Ascending aorta (tissue), 2 donors: Measurements from ENCODE around the gene ARL2BP. TPM values are rescaled to one million over a fixed set of nuclear protein-coding genes. Genes with fewer than 3 reads are reported as not detected.

Experiments used
- DNase-seq, 2 donors: peaks; one replicate each; pipeline ENCODE4 v3.0.0-alpha.2; 2019; ENCODE audit warnings: low spot score in 2 of 2
- H3K27ac ChIP-seq, 2 donors: fragments of 200-600 bp; sonication (generic); one replicate each; pipeline ENCODE4 v1.5.1; 2016 to 2017; ENCODE audit warnings: mild to moderate bottlenecking in 1 of 2
- H3K27me3 ChIP-seq: fragments of 200-600 bp; sonication (generic); one replicate; pipeline ENCODE4 v1.5.1; 2017
- H3K36me3 ChIP-seq, 2 donors: fragments of 200-600 bp; sonication (generic); one replicate each; pipeline ENCODE4 v1.5.1; 2016
- H3K4me1 ChIP-seq, 2 donors: fragments of 200-600 bp; sonication (generic); one replicate each; pipeline ENCODE4 v1.5.1; 2016 to 2017; ENCODE audit warnings: mild to moderate bottlenecking in 1 of 2
- H3K4me3 ChIP-seq, 2 donors: fragments of 200-600 bp; sonication (generic); one replicate each; pipeline ENCODE4 v1.5.1; 2016 to 2017; ENCODE audit warnings: mild to moderate bottlenecking in 1 of 2
- H3K9me3 ChIP-seq, 2 donors: fragments of 200-600 bp; sonication (generic); one replicate each; pipeline ENCODE4 v1.5.1; 2016
- intact Hi-C: fragments of 100-400 bp; cut with DNase I; formaldehyde crosslinking; loops from one replicate; pipeline ENCODE4 v1.15.1; 2023
- total RNA-seq: library from RNA; depleted of rRNA; stranded (reverse); fragments of >200 nt; gene quantifications from one replicate; pipeline ENCODE4 v1.1.0, GENCODE V29; 2016
- TF ChIP-seq, protein P1 (sequence below), 3 experiments: fragments of 200-600 bp in 2 of 3; fragments of 450-650 bp in 1 of 3; sonication (generic) in 2 of 3; IDR thresholded peaks; one replicate each; pipeline ENCODE4 v1.5.1; 2016 to 2019; ENCODE audit warnings: antibody characterized with exemption in 3 of 3, mild to moderate bottlenecking in 1 of 3, moderate library complexity in 1 of 3

Gene ARL2BP
- total RNA-seq, 1 donor from 2014 or later = 44.1 TPM

- no peak overlapping the region for H3K27ac ChIP-seq
- TF ChIP-seq, protein P1, sequence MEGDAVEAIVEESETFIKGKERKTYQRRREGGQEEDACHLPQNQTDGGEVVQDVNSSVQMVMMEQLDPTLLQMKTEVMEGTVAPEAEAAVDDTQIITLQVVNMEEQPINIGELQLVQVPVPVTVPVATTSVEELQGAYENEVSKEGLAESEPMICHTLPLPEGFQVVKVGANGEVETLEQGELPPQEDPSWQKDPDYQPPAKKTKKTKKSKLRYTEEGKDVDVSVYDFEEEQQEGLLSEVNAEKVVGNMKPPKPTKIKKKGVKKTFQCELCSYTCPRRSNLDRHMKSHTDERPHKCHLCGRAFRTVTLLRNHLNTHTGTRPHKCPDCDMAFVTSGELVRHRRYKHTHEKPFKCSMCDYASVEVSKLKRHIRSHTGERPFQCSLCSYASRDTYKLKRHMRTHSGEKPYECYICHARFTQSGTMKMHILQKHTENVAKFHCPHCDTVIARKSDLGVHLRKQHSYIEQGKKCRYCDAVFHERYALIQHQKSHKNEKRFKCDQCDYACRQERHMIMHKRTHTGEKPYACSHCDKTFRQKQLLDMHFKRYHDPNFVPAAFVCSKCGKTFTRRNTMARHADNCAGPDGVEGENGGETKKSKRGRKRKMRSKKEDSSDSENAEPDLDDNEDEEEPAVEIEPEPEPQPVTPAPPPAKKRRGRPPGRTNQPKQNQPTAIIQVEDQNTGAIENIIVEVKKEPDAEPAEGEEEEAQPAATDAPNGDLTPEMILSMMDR (IDR thresholded peaks at IDR 0.05) = no peak
- peaks cover 69 to 91% of the 10 kb centered on the region in 2 donors for H3K36me3 ChIP-seq
- no peaks in the 10 kb centered on the region for H3K9me3 ChIP-seq
- no peak for DNase-seq
- H3K4me1 ChIP-seq = no peaks in the 10 kb centered on the region
- intact Hi-C loops = no loop called here
- H3K27me3 ChIP-seq = no peaks in the 10 kb centered on the region
- no peak overlapping the region for H3K4me3 ChIP-seq
Observed at GRCh38 chr16:57223057-57223456, 22.0 kb upstream of the ARL2BP start.

DNA sequence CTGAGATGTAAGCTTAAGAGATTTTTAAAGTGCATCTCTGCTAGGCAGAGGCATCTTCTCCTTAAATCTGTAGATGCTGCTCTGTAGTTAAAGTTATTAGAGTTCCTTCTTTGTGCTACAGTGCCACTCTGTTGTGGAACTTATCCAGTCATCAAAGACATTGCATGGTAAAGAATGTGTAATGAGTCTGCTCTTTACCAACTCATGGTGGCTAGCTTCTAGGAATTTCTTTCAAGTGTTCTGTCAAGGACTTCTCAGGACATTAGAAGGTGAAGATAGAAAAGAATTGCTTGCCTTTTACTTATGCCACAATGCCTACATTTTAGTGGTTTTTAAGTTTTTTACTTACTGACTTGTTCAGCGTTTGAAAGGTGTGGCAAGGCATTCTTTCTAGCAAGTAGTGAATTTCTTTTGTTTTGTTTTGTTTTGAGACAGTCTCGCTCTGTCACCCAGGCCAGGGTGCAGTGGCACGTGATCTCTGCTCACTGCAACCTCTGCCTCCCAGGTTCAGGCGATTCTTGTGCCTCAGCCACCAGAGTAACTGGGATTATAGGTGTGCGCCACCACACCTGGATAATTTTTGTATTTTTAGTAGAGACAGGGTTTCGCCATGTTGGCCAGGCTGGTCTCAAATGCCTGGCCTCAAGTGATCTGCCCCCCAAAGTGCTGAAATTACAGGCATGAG lies 20.3 kb upstream of the ARL2BP start:
- Histone ChIP-seq H3K4me3 (no peak overlapping the region), H3K4me1 (no peaks in the 10 kb centered on the region), H3K27me3 (no peaks in the 10 kb centered on the region), H3K36me3 (peaks cover 75 to 91% of the 10 kb centered on the region in 2 donors), H3K9me3 (no peaks in the 10 kb centered on the region), H3K27ac (no peak overlapping the region)
- no peak for DNase-seq
- intact Hi-C loops = no loop called here
- TF ChIP-seq, protein P1 (IDR thresholded peaks at IDR 0.05) = no peak

DNA sequence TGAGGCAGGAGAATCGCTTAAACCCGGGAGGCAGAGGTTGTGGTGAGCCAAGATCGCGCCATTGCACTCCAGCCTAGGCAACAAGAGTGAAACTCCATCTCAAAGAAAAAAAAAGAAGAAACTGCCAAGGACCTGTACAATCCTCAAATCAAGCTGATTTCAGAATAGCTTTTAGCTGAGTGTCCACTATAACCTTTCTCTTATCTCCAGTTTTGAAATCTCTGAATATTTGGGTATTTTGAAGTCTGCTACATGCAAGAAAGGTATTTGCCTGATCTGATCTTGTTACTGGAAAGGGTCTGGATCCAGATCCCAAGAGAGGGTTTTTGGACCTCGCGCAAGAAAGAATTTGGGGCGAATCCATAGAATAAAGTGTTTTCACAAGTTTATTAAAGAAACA lies 19.1 kb upstream of the ARL2BP start:
- Histone ChIP-seq H3K4me1 (no peaks in the 10 kb centered on the region), H3K4me3 (no peak overlapping the region), H3K36me3 (peaks cover 77 to 94% of the 10 kb centered on the region in 2 donors), H3K27ac (no peak overlapping the region), H3K9me3 (no peaks in the 10 kb centered on the region), H3K27me3 (no peaks in the 10 kb centered on the region)
- no peak for DNase-seq
- intact Hi-C loops = no loop called here
- TF ChIP-seq, protein P1 (IDR thresholded peaks at IDR 0.05) = no peak

DNA sequence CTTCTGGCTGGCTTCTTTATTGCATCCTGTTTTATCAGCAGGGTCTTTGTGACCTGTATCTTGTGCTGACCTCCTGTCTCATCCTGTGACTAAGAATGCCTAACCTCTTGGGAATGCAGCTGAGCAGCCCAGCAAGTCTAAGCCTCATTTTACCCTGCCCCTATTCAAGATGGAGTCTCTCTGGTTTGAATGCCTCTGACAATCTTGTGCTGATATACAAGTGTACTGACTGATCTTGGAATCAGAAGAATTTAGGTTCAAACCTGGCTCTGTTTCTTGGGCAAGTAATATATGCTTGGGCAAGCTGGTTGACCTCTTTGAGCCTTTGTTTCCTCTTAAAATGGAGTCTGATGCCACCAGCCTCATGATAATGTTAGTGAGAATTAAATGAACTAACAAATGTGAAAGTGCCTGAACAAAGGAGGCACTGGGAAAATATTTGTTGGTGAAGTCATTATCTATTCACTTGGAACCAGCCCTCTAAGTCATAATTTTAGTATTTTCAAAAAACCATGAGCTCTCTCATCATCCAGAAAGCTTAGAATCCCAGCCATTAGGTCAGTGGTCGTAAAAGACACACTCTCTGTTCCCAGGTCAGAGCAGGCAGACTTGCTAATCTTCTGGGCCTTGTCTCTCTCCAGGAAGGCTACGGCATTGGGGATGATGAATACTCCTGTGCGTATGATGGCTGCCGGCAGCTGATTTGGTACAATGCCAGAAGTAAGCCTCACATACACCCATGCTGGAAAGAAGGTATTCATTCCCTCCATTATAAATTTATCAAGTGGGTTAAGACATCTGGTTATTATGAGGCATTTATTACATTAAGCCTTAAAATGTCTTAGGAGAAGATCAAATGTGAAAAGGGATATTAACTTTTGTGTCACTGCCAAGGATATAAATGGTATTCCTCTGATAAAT lies 18.1 kb upstream of the ARL2BP start:
- intact Hi-C loops = no loop called here
- Histone ChIP-seq H3K36me3 (peaks cover 79 to 94% of the 10 kb centered on the region in 2 donors), H3K27ac (no peak overlapping the region), H3K9me3 (no peaks in the 10 kb centered on the region), H3K27me3 (no peaks in the 10 kb centered on the region), H3K4me3 (no peak overlapping the region), H3K4me1 (no peaks in the 10 kb centered on the region)
- no peak for DNase-seq
- TF ChIP-seq, protein P1 (IDR thresholded peaks at IDR 0.05) = no peak

DNA sequence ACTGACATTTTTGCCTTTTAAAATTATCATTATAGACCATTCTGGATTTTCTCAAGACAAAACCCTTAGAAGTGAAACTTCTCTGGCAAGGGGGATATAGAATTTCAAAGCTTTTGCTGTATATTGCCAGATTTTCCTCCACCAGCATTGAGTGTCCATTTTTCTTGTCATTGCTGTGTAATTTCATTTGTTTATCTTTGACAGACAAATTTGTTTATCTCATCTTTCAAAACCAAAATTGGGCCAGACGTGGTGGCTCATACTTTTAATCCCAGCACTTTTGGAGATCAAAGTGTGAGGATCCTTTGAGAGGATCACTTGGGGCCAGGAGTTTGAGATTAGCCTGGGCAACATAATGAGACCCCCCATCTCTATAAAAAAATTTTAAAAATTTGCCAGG lies 16.0 kb upstream of the ARL2BP start:
- DNase-seq = no peak
- H3K36me3 ChIP-seq = peaks cover 78 to 92% of the 10 kb centered on the region in 2 donors
- intact Hi-C loops = no loop called here

More for the DNA sequence above, 16.0 kb upstream of the ARL2BP start:
- TF ChIP-seq, protein P1 (IDR thresholded peaks at IDR 0.05) = no peak
- H3K27me3 ChIP-seq = no peaks in the 10 kb centered on the region
- H3K9me3 ChIP-seq = no peaks in the 10 kb centered on the region
- no peaks in the 10 kb centered on the region for H3K4me1 ChIP-seq
- no peak overlapping the region for H3K4me3 ChIP-seq
- H3K27ac ChIP-seq = no peak overlapping the region
